AG10803 (cell line): ENCODE measurements around the gene SLC30A1.

Experiments
- DNase-seq: peaks from one replicate; pipeline ENCODE4 v3.0.0; 2010; ENCODE audit warnings: low read depth
- H3K4me3 ChIP-seq: 2 replicates; pipeline ENCODE4 v1.5.1; 2011; ENCODE audit warnings: mild to moderate bottlenecking, low read length, control low read depth
- CTCF ChIP-seq: conservative IDR thresholded peaks from 2 replicates; pipeline ENCODE4 v1.5.1; 2011; ENCODE audit warnings: mild to moderate bottlenecking, low read length, control low read depth, inconsistent platforms

SLC30A1 gene

DNA sequence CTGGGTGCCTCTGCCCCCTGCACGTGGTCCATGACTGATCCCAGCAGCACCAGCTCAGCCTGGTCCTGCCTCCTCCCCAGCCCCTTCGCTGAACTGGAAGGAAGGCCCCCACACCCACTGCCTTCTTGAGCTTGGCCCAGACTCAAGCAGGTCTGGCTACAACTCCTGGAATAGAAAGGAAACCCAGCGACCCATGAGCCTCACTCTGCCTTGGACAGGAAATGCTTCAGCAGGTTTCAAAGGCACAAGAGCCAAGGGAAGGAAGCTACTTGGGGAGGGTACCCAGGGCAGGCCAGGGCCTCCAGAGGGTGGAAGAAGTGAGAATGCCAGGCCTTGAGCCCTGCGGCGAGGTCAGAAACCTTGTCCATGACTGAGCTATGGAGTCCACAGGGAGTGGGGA is 51.1 kb downstream of the SLC30A1 start:
- no peak overlapping the region for H3K4me3 ChIP-seq
- DNase-seq, result no peak
- TF ChIP-seq CTCF, result no peak

DNA sequence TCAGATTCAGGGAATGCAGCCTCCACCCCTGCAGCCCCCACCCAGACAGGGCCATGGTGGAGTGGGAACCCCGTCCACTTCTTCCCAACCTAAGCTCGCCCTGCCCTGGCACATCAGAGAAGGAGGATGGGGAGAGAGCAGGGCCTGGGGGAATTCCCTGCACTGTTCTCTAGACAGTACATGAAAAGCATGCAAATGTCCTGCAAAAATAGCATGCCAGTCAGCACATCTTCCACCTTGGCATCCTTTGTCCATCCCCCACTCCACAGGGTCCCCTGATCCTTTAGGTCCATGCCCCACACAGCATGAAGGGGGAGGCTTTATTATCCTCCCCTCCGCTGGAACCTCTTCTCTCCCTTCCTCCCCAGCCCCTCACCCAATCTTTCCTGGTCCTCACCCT is 52.0 kb downstream of the SLC30A1 start:
- TF ChIP-seq CTCF, result no peak
- no peak for DNase-seq
- H3K4me3 ChIP-seq, result no peak overlapping the region

- no peak for TF ChIP-seq CTCF
- DNase-seq, result no peak
- no peak overlapping the region for H3K4me3 ChIP-seq
These were observed 52.9 kb downstream of the SLC30A1 start for GRCh38 chr1:211526101-211526500.

DNA sequence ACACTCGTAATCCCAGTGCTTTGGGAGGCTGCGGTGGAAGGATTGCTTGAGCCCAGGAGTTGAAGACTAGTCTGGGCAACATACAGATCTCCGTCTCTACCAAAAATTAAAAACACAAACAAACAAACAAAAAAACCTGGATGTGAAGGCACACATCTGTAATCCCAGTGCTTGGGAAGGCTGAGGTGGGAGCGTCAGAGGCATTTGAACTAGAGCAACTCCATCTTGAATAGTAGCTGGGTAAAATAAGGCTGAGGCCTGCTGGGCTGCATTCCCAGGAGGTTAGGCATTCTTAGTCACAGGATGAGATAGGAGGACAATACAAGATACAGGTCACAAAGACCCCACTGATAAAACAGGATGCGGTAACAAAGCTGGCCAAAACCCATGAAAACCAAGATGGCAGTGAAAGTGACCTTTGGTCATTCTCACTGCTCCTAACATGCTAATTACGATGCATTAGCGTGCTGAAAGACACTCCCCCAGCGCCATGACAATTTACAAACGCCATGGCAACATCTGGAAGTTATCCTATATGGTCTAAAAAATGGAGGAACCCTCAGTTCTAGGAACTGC is 53.8 kb downstream of the SLC30A1 start:
- no peak overlapping the region for H3K4me3 ChIP-seq
- TF ChIP-seq CTCF, result no peak
- DNase-seq, result no peak

DNA sequence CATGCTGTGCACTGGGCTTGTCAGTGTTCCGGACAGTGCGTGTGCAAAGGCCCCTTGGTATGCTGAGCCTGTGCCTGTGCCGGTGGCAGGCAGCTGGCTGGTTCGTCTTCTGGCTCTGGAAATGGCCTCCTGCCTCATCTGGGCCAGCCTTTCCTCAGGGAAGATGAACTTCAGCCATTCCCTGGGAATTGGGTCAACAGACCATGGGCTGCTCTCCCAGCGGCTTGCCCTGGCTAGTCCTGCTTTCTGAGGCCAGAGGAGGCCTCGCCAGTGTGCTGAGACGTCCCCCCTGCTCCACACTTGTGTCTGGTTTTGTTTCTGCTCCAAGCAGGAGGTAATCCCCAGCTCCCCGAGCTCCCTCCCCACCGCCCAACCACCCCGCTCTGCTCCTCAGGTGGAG is 54.4 kb downstream of the SLC30A1 start:
- no peak for DNase-seq
- no peak for TF ChIP-seq CTCF
- no peak overlapping the region for H3K4me3 ChIP-seq

GRCh38 chr1:211522804-211523203 is 56.2 kb downstream of the SLC30A1 start:
- H3K4me3 ChIP-seq, result no peak overlapping the region
- TF ChIP-seq CTCF, result no peak
- no peak for DNase-seq
